PFSK-1 (cell line): ENCODE data around the gene CDKL2.
A peak's percentile ranks its signal among the peaks of the same experiment; 100 is the strongest.

Source experiments
- FOXP2 ChIP-seq: optimal IDR thresholded peaks from 2 replicates; pipeline ENCODE3; 2011; ENCODE audit warnings: borderline replicate concordance, control low read depth, inconsistent platforms; ENCODE audit not compliant: insufficient read depth; ENCODE audit errors: extremely low read length, extremely low read depth
- POLR2AphosphoS5 ChIP-seq: IDR thresholded peaks from 2 replicates; pipeline ENCODE4 v1.6.1; 2012; ENCODE audit warnings: low read depth, mild to moderate bottlenecking, control low read depth, low read length, moderate library complexity
- SIN3A ChIP-seq: IDR thresholded peaks from 2 replicates; pipeline ENCODE4 v1.6.1; 2012; ENCODE audit warnings: mild to moderate bottlenecking, low read length, moderate library complexity, borderline replicate concordance; ENCODE audit not compliant: insufficient read depth
- TAF1 ChIP-seq: IDR thresholded peaks from 2 replicates; pipeline ENCODE4 v1.6.1; 2012; ENCODE audit warnings: low read length, control low read depth, borderline replicate concordance; ENCODE audit not compliant: insufficient read depth
- TF ChIP-seq, protein P1 (sequence below), 2 experiments: IDR thresholded peaks; 2 replicates each; pipeline versions ENCODE4 v1.6.1 to v1.8.0; 2011 to 2012; ENCODE audit warnings: low read depth in 2 of 2, low read length in 2 of 2, control low read depth in 1 of 2, inconsistent platforms in 1 of 2, mild to moderate bottlenecking in 1 of 2, moderate library complexity in 1 of 2; ENCODE audit not compliant: insufficient read depth in 1 of 2

CDKL2 gene

GRCh38 chr4:75673027-75673958, 43.0 kb upstream of the CDKL2 start, which contains the start of gene G3BP2:
G3BP2 (minus strand) TSS chr4:75673411; CDS start chr4:75662025, 11,386 bp downstream.
- TF ChIP-seq FOXP2: peak; percentile 69
- TF ChIP-seq, protein P1, sequence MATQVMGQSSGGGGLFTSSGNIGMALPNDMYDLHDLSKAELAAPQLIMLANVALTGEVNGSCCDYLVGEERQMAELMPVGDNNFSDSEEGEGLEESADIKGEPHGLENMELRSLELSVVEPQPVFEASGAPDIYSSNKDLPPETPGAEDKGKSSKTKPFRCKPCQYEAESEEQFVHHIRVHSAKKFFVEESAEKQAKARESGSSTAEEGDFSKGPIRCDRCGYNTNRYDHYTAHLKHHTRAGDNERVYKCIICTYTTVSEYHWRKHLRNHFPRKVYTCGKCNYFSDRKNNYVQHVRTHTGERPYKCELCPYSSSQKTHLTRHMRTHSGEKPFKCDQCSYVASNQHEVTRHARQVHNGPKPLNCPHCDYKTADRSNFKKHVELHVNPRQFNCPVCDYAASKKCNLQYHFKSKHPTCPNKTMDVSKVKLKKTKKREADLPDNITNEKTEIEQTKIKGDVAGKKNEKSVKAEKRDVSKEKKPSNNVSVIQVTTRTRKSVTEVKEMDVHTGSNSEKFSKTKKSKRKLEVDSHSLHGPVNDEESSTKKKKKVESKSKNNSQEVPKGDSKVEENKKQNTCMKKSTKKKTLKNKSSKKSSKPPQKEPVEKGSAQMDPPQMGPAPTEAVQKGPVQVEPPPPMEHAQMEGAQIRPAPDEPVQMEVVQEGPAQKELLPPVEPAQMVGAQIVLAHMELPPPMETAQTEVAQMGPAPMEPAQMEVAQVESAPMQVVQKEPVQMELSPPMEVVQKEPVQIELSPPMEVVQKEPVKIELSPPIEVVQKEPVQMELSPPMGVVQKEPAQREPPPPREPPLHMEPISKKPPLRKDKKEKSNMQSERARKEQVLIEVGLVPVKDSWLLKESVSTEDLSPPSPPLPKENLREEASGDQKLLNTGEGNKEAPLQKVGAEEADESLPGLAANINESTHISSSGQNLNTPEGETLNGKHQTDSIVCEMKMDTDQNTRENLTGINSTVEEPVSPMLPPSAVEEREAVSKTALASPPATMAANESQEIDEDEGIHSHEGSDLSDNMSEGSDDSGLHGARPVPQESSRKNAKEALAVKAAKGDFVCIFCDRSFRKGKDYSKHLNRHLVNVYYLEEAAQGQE (IDR thresholded peaks at IDR 0.05; ENCODE audit: insufficient read depth in 1 of 2, low read depth in 2 of 2, low read length in 2 of 2): peak in 1 of 2 experiments; percentile 36; a peak in 1 of 4 replicates
- TF ChIP-seq TAF1: no peak; the same call in 1 of the 2 replicates
- no peak; the same call in 1 of the 2 replicates for TF ChIP-seq SIN3A
- peak; percentile 77 for TF ChIP-seq POLR2AphosphoS5

DNA sequence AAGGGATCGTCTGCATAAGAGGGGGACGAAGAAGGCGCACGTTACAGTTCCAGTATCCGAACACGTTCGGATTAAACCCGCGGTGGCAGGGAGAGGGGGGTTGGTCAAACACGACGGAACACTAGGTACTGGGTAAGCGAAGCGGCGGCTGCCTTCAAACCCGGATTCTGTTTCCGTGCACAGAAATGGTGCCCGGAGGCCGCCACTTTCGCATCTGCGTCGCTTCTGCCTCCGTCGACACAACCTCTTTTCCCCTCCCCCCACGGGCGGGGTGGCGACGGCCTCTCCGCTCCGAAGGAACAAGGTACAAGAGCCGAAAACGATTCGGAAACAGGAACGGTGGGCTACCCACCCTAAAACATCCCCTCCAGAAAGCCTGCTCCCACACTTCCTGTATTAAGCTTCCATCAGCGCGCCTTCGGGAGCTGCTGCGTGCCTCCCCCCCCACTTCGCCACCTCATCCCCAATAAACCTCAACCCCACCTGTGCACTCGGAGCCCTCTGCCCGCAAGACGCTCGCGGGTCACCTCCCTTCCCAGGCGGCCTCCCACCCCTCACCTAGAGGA, 42.2 kb upstream of the CDKL2 start:
- no peak for TF ChIP-seq FOXP2
- peak; percentile 17; the same call in 1 of the 2 replicates for TF ChIP-seq SIN3A
- TF ChIP-seq POLR2AphosphoS5: peak; percentile 11; the same call in 1 of the 2 replicates
- TF ChIP-seq, protein P1 (IDR thresholded peaks at IDR 0.05; ENCODE audit: insufficient read depth in 1 of 2, low read depth in 2 of 2, low read length in 2 of 2): no peak
- no peak for TF ChIP-seq TAF1

GRCh38 chr4:75671802-75672421, 41.6 kb upstream of the CDKL2 start:
- TF ChIP-seq FOXP2 (no peak), POLR2AphosphoS5 (no peak), TAF1 (no peak; the same call in 1 of the 2 replicates), SIN3A (no peak)
- TF ChIP-seq, protein P1 (IDR thresholded peaks at IDR 0.05; ENCODE audit: insufficient read depth in 1 of 2, low read depth in 2 of 2, low read length in 2 of 2): no peak

- TF ChIP-seq, protein P1 (IDR thresholded peaks at IDR 0.05; ENCODE audit: insufficient read depth in 1 of 2, low read depth in 2 of 2, low read length in 2 of 2): no peak
- TF ChIP-seq TAF1 (no peak), SIN3A (no peak)
These were observed 38.3 kb upstream of the CDKL2 start for GRCh38 chr4:75668596-75668995.
